NCI-H526 treated with DMSO at 0.1 percent for 48 hours (cell line): ENCODE measurements around the gene GRK6.

Experiments used
- DNase-seq: peaks from one replicate; lab custom pipeline; 2025; lab: John Stamatoyannopoulos, UW

GRK6 gene

DNA sequence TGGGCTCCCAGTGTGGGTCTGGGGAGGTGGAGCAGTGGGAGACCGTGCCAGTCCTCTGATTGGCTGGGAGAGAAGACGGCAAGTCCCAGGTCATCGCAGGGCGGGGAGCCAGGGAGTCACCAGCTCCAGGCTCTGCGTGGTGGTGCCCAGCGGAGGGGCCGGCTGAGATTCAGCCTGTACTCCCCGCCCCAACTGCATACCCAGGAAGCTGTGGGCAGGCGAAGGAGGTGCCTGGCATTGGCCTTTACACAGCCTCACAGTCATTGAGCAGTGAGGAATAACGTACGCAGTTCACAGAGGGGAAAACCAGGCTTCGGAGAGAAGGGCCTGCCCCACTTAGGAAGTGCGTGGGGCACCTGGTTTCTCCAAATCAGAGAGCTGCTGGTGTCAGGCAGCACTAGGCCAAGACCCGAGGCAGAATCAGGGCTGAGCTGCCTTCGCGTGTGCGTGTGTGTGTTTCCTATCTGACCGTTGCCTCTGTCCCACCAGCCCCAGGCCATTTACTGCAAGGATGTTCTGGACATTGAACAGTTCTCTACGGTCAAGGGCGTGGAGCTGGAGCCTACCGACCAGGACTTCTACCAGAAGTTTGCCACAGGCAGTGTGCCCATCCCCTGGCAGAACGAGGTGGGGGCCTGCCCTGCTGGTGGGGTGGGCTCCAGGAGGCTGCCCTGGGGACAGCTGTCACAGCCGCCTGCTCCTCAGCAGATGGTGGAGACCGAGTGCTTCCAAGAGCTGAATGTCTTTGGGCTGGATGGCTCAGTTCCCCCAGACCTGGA is 13.9 kb downstream of the GRK6 start:
- no peak for DNase-seq

DNA sequence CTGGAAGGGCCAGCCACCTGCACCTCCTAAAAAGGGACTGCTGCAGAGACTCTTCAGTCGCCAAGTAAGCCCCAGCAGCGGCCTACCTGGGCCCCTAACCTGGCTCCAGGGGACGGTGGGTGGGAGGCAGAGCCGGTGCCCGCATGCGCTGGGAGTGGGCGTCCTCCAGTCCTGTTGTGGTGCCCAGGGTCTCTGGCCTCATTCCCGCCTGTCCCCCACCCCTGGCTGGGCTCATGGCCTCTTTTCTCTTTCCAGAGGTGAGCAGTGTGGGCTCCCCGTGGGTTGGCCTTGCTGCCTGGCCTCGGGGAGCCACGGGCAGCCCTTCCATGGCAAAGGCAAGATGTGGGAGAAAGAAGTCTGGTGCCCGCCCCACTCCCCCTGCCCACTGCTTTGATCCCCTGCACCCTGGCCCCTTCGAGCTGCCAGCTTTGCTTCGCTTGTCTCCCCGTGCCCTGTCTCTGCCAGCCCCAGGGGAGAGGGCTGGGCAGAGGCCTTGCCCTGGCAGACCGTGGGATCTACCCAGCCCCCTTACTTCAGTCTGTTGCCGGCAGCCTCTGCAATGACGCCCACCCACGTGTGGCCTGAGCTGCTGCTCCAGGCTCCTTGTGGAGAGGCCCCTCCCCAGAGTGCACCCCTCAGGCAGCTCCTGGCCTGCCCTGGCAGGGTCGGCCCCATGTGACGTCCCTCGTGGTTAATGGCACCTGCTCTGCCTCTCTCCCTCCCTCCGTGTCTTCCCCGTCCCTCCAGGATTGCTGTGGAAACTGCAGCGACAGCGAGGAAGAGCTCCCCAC is 14.7 kb downstream of the GRK6 start:
- no peak for DNase-seq

DNA sequence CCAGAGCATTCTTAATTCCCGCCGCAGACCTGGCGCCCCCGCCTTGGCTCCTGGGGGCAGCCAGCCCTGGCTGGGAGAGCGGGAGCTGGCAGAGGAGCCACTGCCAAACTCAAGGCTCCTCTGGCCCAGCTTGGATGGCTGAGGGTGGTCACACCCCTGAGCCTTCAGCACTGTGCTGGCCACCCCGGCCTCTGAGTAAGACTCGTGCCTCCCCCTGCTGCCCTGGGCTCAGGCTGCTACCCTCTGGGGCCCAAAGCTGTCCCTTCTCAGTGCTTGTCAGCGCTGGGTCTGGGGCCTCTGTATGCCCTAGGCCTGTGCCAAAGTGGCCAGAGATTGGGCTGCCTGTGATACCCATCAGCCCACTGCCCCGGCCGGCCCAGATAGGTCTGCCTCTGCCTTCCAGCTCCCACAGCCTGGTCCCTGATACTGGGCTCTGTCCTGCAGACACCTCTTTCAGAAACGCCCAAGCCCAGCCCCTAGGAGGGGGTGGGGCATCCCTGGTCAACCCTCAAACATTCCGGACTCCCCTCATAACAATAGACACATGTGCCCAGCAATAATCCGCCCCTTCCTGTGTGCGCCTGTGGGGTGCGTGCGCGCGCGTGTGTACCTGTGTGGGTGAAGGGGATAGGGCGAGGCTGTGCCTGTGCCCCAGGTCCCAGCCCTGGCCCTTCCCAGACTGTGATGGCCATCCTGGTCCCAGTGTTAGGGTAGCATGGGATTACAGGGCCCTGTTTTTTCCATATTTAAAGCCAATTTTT is 15.8 kb downstream of the GRK6 start:
- DNase-seq = no peak

DNA sequence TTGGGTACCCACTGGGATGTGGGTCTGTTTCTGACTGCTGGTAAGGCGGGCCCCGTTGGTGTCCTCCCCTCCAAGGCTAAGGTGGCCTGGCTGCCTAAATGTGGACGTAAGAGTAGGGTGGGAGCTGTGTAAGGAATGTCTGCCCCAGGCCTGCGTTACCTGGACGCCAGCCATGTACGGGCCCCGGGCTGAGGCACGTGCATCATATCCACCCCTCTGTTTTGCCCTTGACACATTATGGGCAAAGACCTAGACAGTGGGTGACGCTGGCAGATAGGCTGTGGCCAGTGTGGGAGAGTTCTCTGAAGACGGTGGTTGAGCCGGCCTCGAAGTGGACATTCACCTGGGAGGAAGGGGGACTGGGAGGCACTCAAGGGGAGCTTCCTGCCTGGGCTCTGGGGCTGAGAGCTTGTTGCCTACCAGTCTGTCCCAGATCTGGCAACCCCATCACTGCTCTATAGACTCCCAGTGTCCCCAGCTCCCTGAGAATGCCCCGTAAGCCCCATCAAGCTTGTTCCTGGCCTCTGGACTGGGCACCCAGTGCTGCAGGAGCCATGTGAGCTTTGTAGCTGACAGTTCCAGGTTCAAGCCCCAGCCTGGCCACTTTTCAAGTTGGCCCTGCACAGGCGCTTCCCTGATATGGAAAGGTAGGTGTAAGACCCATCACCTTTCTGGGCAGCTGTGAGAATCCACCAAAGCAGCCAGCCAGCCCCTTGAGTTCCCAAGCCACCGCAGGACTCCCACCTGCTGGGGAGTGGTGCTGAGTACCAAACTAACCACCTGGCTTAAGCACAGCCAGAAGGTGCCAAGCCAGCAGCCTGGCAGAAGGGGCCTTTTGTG is 16.9 kb downstream of the GRK6 start:
- no peak for DNase-seq

DNA sequence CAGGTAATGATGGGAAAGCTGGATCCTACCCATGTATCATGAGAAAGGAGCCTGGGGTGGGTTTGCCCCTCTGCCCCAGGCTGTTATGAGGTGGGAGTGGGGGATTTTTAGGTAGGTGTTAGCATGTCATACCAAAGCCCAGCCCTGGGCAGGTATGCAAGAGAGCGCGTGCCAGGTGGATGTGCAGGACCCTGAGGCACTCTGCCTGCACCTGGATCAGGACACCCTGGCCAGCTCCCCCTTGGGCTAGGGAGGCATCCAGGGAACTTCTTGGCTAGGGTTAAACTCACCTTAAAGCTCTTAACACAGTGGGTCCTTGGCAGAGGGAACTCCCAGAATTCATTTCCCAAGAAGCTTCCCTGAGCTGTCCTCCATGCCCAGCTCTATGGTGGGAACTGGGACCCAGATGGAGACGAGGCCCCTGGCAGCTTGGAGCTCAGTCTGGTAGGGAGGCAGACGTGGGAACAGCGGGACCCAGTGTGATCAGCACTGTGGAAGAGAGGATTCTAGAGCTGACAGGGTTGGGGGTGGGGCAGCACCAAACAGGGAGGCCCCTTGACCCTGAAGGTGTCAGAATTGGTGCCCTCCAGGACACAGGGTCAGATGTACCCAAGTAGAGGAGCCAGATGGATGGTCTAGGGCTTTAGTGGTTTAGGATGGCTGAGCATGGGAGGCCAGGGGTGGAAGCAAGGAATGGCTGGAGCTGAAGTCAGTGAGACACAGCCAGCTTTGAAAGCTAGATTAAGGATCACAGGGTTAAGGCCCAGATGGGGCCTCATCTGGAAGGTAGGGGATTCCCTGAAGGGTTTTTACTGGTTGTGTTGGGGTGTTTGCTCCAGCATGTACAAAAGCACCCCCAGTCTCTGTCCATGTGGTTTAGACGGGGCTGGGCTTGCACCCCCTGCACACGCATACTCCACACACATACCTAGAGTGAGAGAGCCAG is 17.9 kb downstream of the GRK6 start:
- DNase-seq = no peak

DNA sequence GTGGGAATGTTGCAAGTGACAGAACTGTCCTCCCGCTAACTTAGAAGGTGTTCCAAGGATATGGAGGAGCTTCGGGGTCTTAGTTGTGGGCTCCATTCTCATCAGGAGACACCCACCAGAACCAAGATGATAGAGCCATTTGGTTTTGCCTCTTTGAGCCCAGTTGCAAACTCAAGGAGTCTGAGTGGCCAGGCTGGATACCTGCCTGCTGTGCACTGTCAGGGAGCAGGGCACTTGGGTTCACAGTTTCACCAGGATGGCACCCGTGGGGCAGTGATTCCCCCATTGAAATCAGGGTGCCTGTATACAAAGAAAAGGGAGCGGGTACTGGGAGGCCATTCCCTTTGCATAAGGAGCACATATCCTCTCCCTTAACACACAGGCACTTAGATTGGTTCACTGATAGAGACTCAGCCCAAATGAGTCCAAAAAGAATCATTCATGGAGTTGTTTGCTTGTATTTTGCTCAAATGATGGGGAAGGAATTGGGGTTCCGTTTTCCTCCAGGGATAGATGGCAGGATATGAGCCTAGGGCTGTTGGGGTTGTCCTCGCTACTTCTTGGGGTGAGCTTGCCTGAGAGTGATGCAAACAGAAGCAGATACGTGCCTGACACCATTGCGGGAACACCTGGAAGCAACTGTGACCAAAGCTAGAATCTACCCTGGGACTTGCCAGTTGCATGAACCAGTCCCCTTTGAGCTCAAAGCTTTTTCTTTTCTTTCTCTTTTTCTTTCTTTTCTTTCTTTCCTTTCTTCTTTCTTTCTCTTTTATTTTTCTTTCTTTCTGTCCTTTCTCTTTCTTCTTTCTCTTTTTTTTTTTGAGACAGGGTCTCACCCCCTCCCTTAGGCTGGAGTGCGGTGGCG is 18.8 kb downstream of the GRK6 start:
- DNase-seq = no peak

DNA sequence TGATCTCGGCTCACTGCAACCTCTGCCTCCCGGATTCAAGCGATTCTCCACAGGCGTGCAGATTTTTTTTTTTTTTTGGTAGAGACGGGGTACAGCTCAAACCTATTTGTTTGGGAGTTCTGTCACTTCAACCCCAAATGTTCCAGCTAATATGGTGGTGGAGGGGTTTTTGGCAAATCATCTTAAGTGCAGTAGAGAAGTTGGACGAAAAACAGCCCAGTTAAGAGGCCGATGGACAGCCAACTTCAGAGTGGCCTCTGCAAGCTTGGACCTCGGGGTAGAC is 19.4 kb downstream of the GRK6 start:
- no peak for DNase-seq

DNA sequence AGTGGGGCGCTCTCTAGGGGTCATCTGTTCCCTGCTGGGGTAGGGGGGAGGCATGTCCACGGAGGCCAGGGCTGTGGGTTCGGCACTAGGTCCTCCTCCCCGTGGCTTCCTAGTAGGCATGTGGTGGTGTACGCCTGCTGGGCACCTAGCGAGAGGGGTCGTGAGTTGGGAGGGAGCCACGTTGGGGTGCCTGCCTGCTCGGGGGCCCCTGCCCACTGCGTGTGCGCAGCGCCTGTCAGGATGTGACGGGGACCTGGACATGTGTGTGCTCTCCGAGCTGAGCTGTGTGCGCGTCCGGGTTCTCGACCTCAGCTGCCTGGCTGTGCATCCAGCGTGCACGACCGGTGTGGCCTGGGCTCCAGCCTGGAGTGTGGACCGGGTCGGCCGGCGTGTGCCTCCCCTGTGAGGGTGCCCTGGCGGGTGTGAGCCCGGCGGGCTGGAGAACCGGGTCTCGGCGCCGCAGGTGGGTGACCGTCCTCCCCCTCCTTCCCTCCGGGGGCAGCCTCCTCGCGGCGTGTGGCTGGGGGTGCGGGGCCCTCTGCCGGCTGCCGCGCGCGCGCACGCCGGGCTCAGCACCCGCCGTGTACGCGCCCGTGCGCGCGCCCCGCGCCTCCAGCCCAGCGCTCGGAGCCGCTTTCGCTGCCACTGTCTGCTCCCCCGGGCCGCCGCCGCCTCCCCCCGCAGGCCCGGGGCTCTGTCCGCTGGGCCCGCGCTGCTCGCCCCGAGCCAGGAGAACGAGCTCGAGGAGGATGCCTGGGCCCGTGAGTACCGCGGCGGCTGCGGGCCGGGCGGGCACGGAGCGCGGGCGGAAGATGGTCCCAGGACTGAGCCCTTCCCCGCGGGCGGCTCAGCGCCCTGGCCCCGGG is 20.0 kb downstream of the GRK6 start, which contains the start of gene PRR7:
PRR7 (plus strand) TSS at position 615 of the 866 bp plus-strand sequence. CDS start 8,254 bp downstream, outside the sequence.
- DNase-seq = peak; percentile 26

DNA sequence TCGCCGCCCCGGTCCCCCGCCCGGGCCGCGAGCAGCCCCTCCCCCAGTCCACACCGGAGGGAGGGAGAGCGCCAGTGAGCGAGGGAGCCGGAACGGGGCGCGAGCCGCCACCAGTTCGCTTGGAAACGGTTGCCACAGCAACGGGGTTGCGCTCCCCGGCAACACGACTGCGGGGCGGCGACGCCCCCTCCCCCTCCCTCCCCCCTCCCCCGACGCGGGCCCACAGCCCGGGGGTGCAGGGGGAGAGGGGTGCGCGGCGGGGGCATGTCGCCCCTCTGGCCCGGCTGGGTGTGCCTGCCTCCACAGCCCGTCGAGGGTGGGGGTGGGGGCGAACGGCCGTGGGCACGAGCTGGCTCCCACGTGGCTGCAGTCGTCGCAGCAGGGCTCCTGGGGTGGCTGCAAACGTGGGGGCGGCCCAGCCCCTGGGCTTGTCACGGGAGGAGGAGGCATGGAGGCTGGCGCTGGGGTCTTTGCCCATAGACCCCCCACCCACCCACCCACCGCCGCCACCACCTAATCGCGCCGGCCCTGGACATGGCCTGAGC is 20.7 kb downstream of the GRK6 start:
- DNase-seq = peak; percentile 63

DNA sequence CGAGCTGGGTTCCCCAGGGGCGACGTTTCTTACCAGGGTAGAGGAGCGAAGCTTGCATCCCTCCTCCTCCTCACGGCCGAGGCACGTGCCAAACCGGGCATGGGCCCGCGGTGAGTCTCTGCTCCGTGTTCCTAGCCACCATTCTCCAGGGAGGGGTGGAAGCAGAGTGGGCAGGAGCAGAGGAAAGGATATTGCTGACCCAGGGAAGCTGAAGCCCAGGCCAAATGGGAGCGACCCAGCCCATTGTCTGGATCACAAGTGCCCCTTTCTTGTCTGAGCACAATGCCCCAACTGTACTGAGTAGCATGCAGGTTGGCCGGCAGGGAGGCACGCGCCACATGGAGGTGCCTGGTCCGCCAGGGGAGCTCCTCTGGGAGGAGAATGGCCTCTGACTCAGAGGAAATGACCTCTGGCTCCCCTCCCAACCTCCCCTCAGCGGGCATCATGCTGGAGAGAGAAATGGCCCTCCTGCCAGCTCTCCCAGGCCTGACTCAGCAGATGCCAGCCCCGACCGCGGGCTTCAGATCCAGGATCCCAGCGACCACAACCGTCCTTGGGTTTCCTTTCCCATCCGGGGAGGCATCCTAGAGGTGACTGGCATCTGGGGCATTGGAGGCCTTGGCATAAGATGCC is 21.3 kb downstream of the GRK6 start:
- no peak for DNase-seq

DNA sequence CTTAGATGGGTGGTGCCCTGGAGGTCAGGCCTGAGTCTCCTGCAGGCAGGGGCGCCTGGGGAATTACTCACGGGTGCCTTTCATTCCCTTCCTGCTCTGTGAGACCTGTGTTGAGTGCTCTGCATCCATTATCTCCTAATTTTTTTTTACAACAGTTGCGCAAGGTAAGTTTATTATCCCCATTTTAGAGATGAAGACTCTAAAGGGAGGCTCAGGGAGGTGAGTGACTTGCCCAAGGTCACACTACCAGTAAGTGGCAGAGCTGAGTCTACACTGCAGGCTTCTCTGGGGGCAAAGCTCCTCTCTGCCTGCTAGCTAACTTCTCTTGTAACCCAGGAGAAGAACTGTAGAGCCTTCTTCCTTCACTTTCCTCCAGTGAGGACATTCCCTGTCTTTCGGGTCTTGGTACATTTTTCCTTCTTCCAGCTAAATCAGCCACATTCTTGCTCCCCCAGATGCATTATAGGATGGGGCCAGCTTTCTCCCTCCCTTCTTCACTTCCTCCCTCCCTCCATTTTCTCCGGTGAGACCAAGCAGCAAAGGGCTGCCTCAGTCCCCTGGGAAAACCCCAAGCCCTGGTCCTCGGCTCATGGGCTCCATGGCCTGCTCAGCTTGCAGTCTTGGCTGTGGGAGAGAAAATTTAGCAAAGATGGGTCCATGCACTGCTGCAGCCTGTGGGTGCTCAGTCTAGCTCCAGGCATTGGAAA is 21.9 kb downstream of the GRK6 start:
- no peak for DNase-seq

DNA sequence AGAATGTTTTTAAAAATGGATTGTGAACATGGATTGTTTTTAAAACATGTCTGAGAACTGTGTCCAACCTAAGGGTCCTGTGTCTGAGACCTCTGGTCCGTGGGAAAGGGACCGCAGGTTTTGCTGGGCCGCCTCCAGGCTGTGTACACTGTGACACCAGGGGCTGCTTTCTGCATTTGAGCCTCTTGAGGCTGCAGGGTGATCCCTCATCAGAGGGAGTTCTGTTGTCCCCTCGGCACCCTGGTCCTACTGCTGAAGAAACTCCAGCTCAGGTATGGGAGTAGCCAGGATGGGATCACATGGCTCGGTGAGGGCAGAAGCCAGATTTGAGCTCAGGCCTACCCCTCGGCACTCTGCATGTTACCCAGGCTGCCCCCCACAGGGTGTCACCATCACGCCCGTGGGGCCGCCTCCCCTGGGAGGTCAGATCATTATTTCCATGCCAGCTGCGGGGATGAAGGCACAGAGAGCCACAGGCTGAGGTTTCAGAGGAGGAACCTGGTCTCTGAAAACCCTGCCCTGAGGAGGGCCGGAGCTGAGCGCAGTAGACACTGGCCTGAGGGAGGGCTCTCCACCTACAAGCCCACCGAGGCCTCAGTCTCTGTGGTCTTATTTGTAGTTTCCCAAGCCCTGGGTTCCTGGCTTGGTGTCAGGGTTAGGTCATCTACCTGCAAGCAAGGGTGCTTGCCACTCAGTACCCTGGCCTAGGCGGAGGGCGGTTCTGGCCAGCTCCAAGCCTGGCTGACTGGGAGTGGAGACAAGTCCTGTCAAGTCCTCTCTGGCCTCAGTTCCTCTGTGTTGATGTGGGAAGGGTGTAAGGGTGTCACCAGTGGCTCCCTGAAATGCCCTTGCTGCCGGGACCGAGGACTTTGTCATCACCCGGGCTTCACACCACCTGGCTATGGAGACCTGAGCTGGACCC is 22.9 kb downstream of the GRK6 start:
- no peak for DNase-seq

DNA sequence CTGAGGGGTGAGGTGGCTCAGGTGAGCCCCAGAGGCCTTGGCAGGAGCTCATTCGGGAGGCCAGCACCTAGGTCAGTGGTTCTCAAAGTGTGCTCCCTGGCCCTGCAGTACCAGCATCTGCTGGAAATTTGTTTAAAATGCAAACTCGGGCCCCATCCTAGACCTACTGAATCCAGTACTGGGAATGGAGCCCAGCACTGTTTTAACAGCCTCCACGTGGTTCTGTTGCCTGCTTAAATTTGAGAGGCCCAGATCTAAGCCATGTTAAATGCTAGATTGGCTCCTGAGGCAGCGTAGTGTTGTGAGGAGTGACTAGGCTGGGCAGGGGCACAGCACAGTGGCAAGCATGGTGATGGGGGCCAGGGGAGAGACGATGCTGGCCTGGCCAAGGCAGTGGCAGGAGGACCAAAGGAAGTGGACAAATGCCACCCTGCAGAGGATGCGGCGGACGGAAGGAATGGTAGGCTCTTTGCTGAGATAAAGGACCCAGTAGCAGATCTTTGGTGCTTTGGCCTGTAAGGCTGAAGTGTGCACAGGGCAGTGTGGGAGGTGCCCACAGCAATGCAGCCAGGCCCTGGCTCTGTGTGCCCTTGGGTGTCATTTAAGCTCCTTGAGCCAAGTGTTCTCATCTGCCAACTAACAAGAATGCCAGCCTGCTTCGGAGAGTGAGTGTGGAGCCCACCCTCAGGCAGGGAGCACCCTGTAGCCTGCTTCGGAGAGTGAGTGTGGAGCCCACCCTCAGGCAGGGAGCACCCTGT is 24.4 kb downstream of the GRK6 start:
- no peak for DNase-seq

DNA sequence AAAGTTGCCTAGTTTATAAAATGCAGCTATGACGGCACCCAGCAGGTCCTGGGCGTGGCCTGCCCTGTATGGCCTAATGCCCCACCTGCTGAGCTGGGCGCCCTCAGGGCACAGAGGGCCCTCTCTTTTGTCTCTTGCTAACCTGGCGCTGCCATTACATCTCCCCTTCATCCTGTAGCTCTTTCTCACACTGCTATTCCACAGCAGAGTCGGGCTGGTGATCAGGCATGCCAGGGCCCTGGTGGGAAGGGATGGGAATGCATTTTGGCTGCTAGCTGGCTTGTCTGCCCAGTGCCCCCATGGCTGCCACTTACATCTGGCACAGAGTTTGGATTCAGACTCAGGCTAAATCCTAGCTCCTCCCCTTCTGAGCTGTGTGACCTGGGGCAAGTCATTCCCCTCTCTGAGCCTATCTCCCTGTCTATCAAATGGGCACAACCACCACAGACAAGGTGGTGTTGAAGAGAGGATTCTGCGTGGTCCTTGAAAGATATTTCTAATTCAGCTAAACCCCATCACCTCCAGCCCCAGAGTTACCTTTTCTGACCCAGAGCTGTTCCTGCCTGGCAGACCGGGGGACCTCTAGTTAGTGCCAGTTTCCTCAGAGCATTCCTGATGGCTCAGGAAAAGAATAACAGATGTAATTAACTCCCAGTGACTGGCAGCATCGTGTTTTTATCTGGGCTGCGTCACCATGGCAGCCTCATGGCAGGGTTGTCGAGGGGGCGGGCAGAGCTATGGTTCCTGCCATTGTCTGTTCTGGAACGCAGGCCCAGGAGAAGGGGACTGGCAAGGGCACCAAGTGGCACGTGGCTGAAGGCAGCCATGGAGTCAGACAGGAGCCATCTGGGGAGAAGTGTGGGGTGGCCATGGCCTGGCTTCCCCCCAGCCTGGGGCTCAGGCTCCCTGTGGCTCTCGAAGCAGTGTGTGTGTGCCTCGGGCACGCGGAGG is 26.5 kb downstream of the GRK6 start:
- no peak for DNase-seq
